Immature natural killer cell (primary cell): ENCODE measurements around the gene ZYG11B. TPM values are rescaled to one million over a fixed set of nuclear protein-coding genes. Genes with fewer than 3 reads are reported as not detected.
"Not testable (repeated sequence)": the region's sequence is repeated elsewhere in the genome, so short reads cannot be mapped to it uniquely, and the experiment has no call there.

Experiments
- DNase-seq, 3 donors: peaks; one replicate each; pipeline ENCODE4 v3.0.0; 2022; ENCODE audit warnings: mixed read lengths in 1 of 3
- H3K27ac Mint-ChIP-seq, 6 donors: one replicate each; pipeline ENCODE4 v1.8.0; 2020; ENCODE audit warnings: mixed read lengths in 6 of 6, mild to moderate bottlenecking in 5 of 6, inconsistent platforms in 4 of 6, moderate library complexity in 3 of 6
- H3K27me3 Mint-ChIP-seq, 3 donors: one replicate each; pipeline ENCODE4 v1.8.0; 2020 to 2021; ENCODE audit warnings: low read depth in 3 of 3, mild to moderate bottlenecking in 3 of 3, mixed read lengths in 3 of 3, moderate library complexity in 3 of 3, inconsistent platforms in 1 of 3
- H3K36me3 Mint-ChIP-seq, 3 donors: one replicate each; pipeline ENCODE4 v1.8.0; 2020; ENCODE audit warnings: mixed read lengths in 3 of 3, inconsistent platforms in 2 of 3, mild to moderate bottlenecking in 2 of 3
- H3K4me1 Mint-ChIP-seq, 2 donors: one replicate each; pipeline ENCODE4 v1.8.0; 2020; ENCODE audit warnings: inconsistent platforms in 2 of 2, mild to moderate bottlenecking in 2 of 2, mixed read lengths in 2 of 2, moderate library complexity in 1 of 2
- H3K4me3 Mint-ChIP-seq, 5 donors: one replicate each; pipeline ENCODE4 v1.8.0; 2020; ENCODE audit warnings: mild to moderate bottlenecking in 5 of 5, mixed read lengths in 5 of 5, inconsistent platforms in 3 of 5, moderate library complexity in 3 of 5
- H3K9me3 Mint-ChIP-seq, 6 donors: one replicate each; pipeline ENCODE4 v1.8.0; 2020; ENCODE audit warnings: mild to moderate bottlenecking in 6 of 6, mixed read lengths in 6 of 6, inconsistent platforms in 4 of 6, moderate library complexity in 3 of 6
- polyA plus RNA-seq, 3 donors: library from polyadenylated mRNA; unstranded; fragments of 300-500 nt; fragmentation: Illumina TruSeq; gene quantifications; one replicate each; pipeline ENCODE4 v1.2.3, GENCODE V29; 2021

The ZYG11B gene
- 1 to 10 TPM; 1.1 to 8.9 (median 5.0) TPM for polyA plus RNA-seq

DNA sequence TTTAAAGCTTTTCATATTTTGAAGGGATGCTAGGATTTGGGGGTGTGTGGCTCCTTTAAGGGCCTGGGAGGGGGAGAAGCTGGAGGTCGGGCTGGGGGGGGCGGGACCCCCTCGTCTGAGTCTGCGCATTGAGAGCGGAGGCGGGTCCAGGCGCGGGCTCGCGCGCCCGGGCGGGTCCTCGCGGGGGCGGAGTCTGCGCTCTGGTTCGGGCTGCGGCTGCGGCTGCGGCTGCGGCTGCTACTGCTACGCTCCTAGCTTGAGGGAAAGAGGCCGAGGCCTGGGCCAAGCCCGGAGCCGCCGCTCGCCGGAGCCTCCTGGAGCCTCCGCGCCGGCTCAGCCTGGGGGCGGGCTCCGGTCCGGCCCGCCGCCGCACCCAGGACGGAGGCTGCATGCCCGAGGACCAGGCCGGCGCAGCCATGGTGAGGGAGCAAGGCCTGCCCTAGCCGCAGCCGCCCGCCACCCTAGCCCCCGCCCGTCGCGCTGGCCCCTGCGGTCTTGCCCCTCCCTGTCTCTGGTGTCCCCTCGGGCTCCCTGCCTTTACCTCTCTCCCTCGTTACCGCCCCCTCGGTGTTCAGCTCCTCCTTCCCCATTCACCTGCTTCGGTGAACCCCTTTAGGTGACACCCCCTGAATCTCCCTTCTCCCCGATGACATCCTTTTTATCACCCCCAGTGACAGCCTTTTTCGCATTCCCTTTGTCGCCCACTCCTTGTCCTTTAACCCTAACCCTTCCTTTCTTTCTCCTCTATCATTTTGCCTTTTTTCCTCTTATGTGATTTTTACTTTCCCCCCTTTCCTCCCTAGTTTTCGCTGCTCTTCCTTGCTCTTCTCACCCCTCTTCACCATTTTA, at the start of gene ZYG11B:
ZYG11B (plus strand) TSS at position 189 of the 849 bp plus-strand sequence; CDS start at position 390, 201 bp downstream.
- Mint-ChIP-seq H3K27me3 (peaks cover 5 to 14% (median 9%) of the 10 kb centered on the region in 3 donors), H3K9me3 (no peaks in the 10 kb centered on the region), H3K27ac (peak within 1 kb of the TSS; percentile 52 to 92 (median 84)), H3K36me3 (peaks cover 0 to 6% (median 0%) of the 10 kb centered on the region in 3 donors), H3K4me3 (peak within 1 kb of the TSS; percentile 87 to 95 (median 91)), H3K4me1 (peaks cover 27 to 32% of the 10 kb centered on the region in 2 donors)
- DNase-seq: peak; percentile 91 to 93 (median 92)

- H3K36me3 Mint-ChIP-seq: peaks cover 10 to 34% (median 11%) of the 10 kb centered on the region in 3 donors
- peaks cover 0 to 2% (median 0%) of the 10 kb centered on the region in 3 donors for H3K27me3 Mint-ChIP-seq
- no peak for DNase-seq
- peak overlapping the region in 3 of 6 donors; percentile 12 to 65 (median 26) for H3K27ac Mint-ChIP-seq
- H3K9me3 Mint-ChIP-seq: no peaks in the 10 kb centered on the region
- peaks cover 3 to 6% of the 10 kb centered on the region in 2 donors for H3K4me1 Mint-ChIP-seq
- no peak overlapping the region for H3K4me3 Mint-ChIP-seq
Measured at GRCh38 chr1:52677076-52677806, 49.0 kb upstream of the ZYG11B start.

DNA sequence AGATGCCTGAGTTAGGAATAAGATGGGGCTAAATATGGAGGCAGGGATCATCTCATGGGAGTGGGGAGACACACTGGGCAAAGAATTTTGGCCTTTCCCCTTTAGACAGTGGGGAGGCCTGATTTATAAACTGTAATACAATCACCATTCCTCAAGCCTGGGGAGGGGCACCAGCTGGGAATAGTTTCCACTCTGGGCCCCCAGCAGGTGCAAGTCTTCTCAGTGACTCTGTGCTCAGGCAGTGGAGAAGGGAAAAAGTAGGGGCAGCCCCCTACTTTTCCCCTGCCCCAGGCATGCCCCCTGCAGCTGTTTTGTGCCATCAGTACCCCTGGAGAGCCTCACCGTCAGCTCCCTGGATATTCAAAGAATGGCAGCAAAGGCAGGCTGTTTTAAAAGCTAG, 47.2 kb upstream of the ZYG11B start:
- peaks cover 0 to under 1% (median 0%) of the 10 kb centered on the region in 3 donors for H3K27me3 Mint-ChIP-seq
- peaks cover 7 to 16% of the 10 kb centered on the region in 2 donors for H3K4me1 Mint-ChIP-seq
- H3K36me3 Mint-ChIP-seq: peaks cover 6 to 24% (median 7%) of the 10 kb centered on the region in 3 donors
- no peak overlapping the region for H3K27ac Mint-ChIP-seq
- no peak for DNase-seq
- H3K9me3 Mint-ChIP-seq: no peaks in the 10 kb centered on the region
- H3K4me3 Mint-ChIP-seq: no peak overlapping the region

- no peaks in the 10 kb centered on the region for H3K27me3 Mint-ChIP-seq
- H3K4me1 Mint-ChIP-seq: peaks cover 7 to 16% of the 10 kb centered on the region in 2 donors
- H3K36me3 Mint-ChIP-seq: peaks cover 6 to 25% (median 6%) of the 10 kb centered on the region in 3 donors
- no peak overlapping the region for H3K4me3 Mint-ChIP-seq
- DNase-seq: no peak
- no peaks in the 10 kb centered on the region for H3K9me3 Mint-ChIP-seq
- H3K27ac Mint-ChIP-seq: peak overlapping the region in 1 of 6 donors; percentile 53
Measured at GRCh38 chr1:52679498-52679897, 46.8 kb upstream of the ZYG11B start.

DNA sequence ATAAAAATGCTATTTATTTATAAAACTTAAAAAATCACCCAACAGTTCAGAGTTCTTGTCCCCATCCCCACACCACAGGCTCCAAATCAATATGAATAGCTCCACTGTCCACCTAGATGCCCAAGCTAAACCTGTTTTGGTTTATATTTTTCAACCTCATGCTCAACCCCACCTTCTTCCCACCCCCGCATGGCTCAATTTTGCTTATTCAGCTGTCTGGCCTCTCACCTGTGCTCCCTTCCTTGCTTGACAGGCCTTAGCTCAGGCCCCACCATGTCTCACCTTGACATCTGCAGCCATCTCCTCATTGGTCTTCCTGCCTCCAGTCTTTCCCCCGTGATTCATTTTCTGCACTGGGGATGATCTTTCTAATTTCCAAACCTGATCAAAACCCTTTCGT, 45.9 kb upstream of the ZYG11B start:
- H3K36me3 Mint-ChIP-seq: peaks cover 0 to 19% (median 6%) of the 10 kb centered on the region in 3 donors
- H3K4me3 Mint-ChIP-seq: no peak overlapping the region
- no peaks in the 10 kb centered on the region for H3K27me3 Mint-ChIP-seq
- no peaks in the 10 kb centered on the region for H3K9me3 Mint-ChIP-seq
- H3K27ac Mint-ChIP-seq: peak overlapping the region in 1 of 6 donors; percentile 71
- no peak for DNase-seq
- H3K4me1 Mint-ChIP-seq: peaks cover 4 to 11% of the 10 kb centered on the region in 2 donors

DNA sequence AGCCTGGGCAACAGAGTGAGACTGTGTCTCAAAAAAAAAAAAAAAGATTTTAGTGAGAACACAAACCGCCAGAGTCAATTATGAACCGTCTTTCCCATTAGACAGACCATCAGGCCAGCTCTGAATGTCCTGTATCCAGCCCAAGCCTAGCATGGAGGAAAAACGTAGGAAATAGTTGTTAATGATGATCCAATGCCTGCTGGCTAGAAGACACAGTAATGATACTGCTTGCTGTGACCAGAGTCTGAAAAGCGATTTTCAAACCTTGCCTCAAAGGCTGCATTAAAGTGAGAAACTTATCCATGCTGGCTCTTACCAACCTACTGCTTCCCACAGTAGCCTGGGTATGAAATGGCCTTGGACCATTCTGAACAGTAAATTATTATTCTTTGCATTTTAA, 45.1 kb upstream of the ZYG11B start:
- Mint-ChIP-seq H3K4me1 (peaks cover 7 to 14% of the 10 kb centered on the region in 2 donors), H3K36me3 (peaks cover 0 to 20% (median 8%) of the 10 kb centered on the region in 3 donors), H3K27ac (no peak overlapping the region), H3K27me3 (no peaks in the 10 kb centered on the region), H3K9me3 (no peaks in the 10 kb centered on the region), H3K4me3 (no peak overlapping the region)
- no peak for DNase-seq

- no peak overlapping the region for H3K4me3 Mint-ChIP-seq
- H3K4me1 Mint-ChIP-seq: peaks cover 10 to 27% of the 10 kb centered on the region in 2 donors
- peak overlapping the region in 2 of 6 donors; percentile 22 to 35 for H3K27ac Mint-ChIP-seq
- DNase-seq: no peak
- peaks cover 0 to 21% (median 3%) of the 10 kb centered on the region in 3 donors for H3K36me3 Mint-ChIP-seq
- H3K27me3 Mint-ChIP-seq: peaks cover 0 to 2% (median 0%) of the 10 kb centered on the region in 3 donors
- H3K9me3 Mint-ChIP-seq: no peaks in the 10 kb centered on the region
Measured at GRCh38 chr1:52683367-52683940, 42.8 kb upstream of the ZYG11B start.

DNA sequence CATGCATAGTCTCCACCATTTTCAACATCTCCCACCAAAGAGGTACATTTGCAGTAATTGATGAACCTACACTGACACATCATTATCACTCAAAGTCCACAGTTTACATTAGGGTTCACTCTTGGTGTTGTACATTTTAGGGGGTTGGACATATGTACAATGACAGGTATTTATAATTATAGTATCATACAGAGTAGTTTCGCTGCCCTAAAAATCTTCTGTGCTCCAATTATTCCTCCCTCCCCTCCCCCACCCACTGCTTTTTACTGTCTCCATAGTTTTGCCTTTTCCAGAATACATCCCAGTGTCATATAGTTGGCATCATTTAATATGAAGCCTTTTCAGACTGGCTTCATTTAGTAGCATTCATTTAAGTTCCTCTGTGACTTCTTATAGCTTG, 41.7 kb upstream of the ZYG11B start:
- Mint-ChIP-seq H3K27ac (peak overlapping the region in 1 of 6 donors; percentile 25), H3K9me3 (no peaks in the 10 kb centered on the region), H3K36me3 (peaks cover 0 to 17% (median 3%) of the 10 kb centered on the region in 3 donors), H3K4me1 (peaks cover 10 to 27% of the 10 kb centered on the region in 2 donors), H3K27me3 (peaks cover 0 to 2% (median 0%) of the 10 kb centered on the region in 3 donors), H3K4me3 (no peak overlapping the region)
- DNase-seq: no peak

DNA sequence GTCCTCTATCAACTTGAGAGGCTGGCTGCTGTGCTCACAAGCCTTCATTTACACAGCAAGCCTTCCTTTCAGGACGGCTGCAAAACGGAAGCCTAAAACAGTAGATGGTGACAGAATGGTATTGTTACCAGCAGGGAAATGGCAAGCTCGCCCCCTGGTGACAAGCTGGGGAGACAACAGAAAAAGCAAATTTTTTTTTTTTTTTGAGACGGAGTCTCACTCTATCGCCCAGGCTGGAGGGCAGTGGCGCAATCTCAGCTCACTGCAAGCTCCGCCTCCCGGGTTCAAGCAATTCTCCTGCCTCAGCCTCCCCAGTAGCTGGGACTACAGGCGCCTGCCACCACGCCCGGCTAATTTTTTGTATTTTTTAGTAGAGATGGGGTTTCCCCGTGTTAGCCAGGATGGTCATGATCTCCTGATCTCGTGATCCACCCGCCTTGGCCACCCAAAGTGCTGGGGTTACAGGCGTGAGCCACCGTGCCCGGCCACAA, 39.9 kb upstream of the ZYG11B start:
- not testable (repeated sequence) for H3K27me3 Mint-ChIP-seq, H3K9me3 Mint-ChIP-seq
- peaks cover 0 to 11% (median 3%) of the 10 kb centered on the region in 3 donors for H3K36me3 Mint-ChIP-seq
- peak overlapping the region in 1 of 5 donors; percentile 48 for H3K4me3 Mint-ChIP-seq
- peaks cover 10 to 27% of the 10 kb centered on the region in 2 donors for H3K4me1 Mint-ChIP-seq
- peak; percentile 68 to 77 (median 72) for DNase-seq
- peak overlapping the region; percentile 37 to 89 (median 64) for H3K27ac Mint-ChIP-seq

- Mint-ChIP-seq H3K27ac (peak overlapping the region in 1 of 6 donors; percentile 61), H3K27me3 (peaks cover 0 to 2% (median 0%) of the 10 kb centered on the region in 3 donors), H3K36me3 (peaks cover 3 to 15% (median 7%) of the 10 kb centered on the region in 3 donors), H3K4me3 (no peak overlapping the region), H3K9me3 (no peaks in the 10 kb centered on the region), H3K4me1 (peaks cover 10 to 27% of the 10 kb centered on the region in 2 donors)
- no peak for DNase-seq
Measured at GRCh38 chr1:52686830-52687229, 39.4 kb upstream of the ZYG11B start.

DNA sequence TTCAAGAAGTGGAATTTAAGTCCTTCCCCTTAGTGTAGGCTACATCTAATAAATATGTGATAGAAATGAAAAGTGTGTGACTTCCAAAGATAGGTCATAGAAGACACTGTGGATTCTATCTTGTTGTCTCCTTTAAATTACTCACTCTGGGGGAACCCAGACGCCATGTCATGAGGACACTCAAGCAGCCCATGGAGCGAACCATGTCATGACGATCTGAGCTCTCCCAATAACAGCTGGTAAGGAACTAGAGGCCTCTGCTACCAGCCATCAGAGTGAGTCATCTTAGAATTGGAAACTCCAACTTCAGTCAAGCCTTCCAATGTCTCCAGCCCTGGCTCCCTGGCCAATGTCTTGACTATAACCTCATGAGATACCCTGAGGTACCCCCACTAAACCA, 34.4 kb upstream of the ZYG11B start:
- H3K4me1 Mint-ChIP-seq: peaks cover 0 to 7% of the 10 kb centered on the region in 2 donors
- peaks cover 0 to 2% (median 0%) of the 10 kb centered on the region in 3 donors for H3K27me3 Mint-ChIP-seq
- DNase-seq: no peak
- no peak overlapping the region for H3K4me3 Mint-ChIP-seq
- peak overlapping the region in 1 of 6 donors; percentile 66 for H3K27ac Mint-ChIP-seq
- H3K36me3 Mint-ChIP-seq: peaks cover 13 to 16% (median 13%) of the 10 kb centered on the region in 3 donors
- no peaks in the 10 kb centered on the region for H3K9me3 Mint-ChIP-seq

DNA sequence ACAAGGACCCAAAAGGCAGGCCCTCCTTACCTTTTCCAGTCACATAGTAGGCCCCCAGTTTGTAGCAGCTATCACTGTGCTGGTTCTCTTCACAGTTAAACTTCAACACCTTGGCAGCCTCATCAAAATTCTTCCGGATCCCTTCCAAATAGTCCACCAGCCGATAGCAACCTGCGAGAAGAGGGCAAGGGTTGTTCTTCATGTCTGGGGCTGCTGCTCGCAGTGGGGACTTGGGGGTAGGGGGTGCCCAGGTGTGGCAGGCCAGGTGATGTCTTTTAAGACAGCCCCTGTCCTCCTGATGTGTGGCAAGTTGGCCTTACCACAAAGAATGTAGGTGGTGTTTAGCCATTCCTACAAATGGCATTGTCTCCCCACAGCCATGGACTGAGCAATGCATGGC, 33.6 kb upstream of the ZYG11B start:
- Mint-ChIP-seq H3K4me3 (no peak overlapping the region), H3K27ac (no peak overlapping the region)

DNA sequence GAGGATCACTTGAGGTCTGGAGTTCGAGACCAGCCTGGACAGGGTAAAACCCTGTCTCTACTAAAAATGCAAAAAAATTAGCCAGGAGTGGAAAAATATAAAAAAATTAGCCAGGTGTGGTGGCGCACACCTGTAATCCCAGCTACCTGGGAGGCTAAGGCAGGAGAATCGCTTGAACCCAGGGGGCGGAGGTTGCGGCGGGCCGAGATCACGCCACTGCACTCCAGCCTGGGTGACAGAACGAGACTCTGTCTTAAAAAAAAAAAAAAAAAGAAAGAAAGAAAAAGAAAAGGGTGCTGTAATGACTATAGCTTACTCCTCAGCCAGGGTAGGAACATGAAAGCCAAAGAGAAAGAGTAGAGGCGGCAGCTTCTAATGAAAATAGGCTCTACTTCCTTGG, 32.9 kb upstream of the ZYG11B start:
- not testable (repeated sequence) for H3K4me3 Mint-ChIP-seq, H3K27ac Mint-ChIP-seq, H3K9me3 Mint-ChIP-seq, H3K27me3 Mint-ChIP-seq, DNase-seq
- Mint-ChIP-seq H3K4me1 (peaks cover 12 to 13% of the 10 kb centered on the region in 2 donors), H3K36me3 (peaks cover 11 to 13% (median 13%) of the 10 kb centered on the region in 3 donors)

More for the DNA sequence above, 33.6 kb upstream of the ZYG11B start:
- no peak for DNase-seq
- Mint-ChIP-seq H3K4me1 (peaks cover 6 to 7% of the 10 kb centered on the region in 2 donors), H3K36me3 (peaks cover 11 to 13% (median 13%) of the 10 kb centered on the region in 3 donors), H3K27me3 (peaks cover 0 to 2% (median 0%) of the 10 kb centered on the region in 3 donors), H3K9me3 (no peaks in the 10 kb centered on the region)
